Right cardiac atrium (tissue), 5 donors: ENCODE results near the gene SIX5. TPM values are rescaled to one million over a fixed set of nuclear protein-coding genes. Genes with fewer than 3 reads are reported as not detected.

Experiments used
- ATAC-seq, 2 donors: fragments of 200-7000 bp; cut with Tn5 transposase; one replicate each; pipeline versions ENCODE4 v1.8.0 to v1.9.1; 2020; ENCODE audit warnings: moderate library complexity in 2 of 2, mild to moderate bottlenecking in 1 of 2
- DNase-seq, 3 donors: peaks; one replicate each; pipeline ENCODE4 v3.0.0-alpha.2; 2020
- H3K27ac ChIP-seq: one replicate; pipeline ENCODE4 v1.5.1; 2013; ENCODE audit warnings: mild to moderate bottlenecking, low read length, control low read depth, moderate library complexity
- H3K27me3 ChIP-seq: one replicate; pipeline ENCODE4 v1.6.1; 2013; ENCODE audit not compliant: control insufficient read depth, insufficient read depth
- H3K4me1 ChIP-seq: one replicate; pipeline ENCODE4 v1.6.1; 2013; ENCODE audit warnings: low read length; ENCODE audit not compliant: control insufficient read depth, insufficient read depth
- H3K4me3 ChIP-seq: one replicate; pipeline ENCODE4 v1.5.1; 2013; ENCODE audit warnings: low read length, control low read depth
- H3K9me3 ChIP-seq: one replicate; pipeline ENCODE4 v1.6.1; 2013; ENCODE audit warnings: low read length; ENCODE audit not compliant: control insufficient read depth
- WGBS: extraction: QIAGEN DNeasy Blood & Tissue Kit; methylation state at CpG from one replicate; pipeline ENCODE4 v1.1.7; 2013; 5-methylcytosine and 5-hydroxymethylcytosine counted together
- intact Hi-C, 4 donors: fragments of 100-400 bp; cut with DNase I; formaldehyde crosslinking; loops; one replicate each; pipeline versions ENCODE4 v1.11.0 to v1.14.0; 2022 to 2023
- long read RNA-seq, 4 donors: library from polyadenylated mRNA; unstranded; transcript quantifications; one replicate each; pipeline ENCODE4 v2.0.0, GENCODE V29; 2020 to 2021
- polyA plus RNA-seq: library from polyadenylated mRNA; stranded (reverse); fragments of 200-250 nt; gene quantifications from one replicate; pipeline ENCODE4 v1.2.3, GENCODE V29; 2013
- total RNA-seq, 4 donors: library from RNA; stranded (reverse); fragmentation: NEBNext Ultra II Directional; extraction: Animal tissue kit (Norgen Biotek cat#: 25700); gene quantifications; one replicate each; pipeline ENCODE4 v1.2.1, GENCODE V29; 2021
- donor health status: healthy with polysubstance abuse.
- donor health status: DM: no; HTN: yes; CAD: no.
- donor health status: DM: no; HTN: no; CAD: no.
- donor health status: DM: no; HTN: yes; CAD: no; lungs with severe emphysema.
- donor health status: DM: yes; HTN: yes; CAD: no.

SIX5 gene
- total RNA-seq, result 10 to 100 TPM; 15.8 to 33.2 (median 24.1) TPM
- 19.4 TPM for polyA plus RNA-seq
- long read RNA-seq, donor 1, transcript SIX5-205 (3 exons, 2,943 nt), result major isoform, 13 of 32 reads
- long read RNA-seq, donor 1, partial matches to known transcripts, result 5 of 32 reads
- long read RNA-seq, donor 1, other reads (novel, unspliced or antisense), result 12 of 32 reads
- long read RNA-seq, donor 2, transcript SIX5-205 (3 exons, 2,943 nt), result major isoform, 17 of 36 reads
- long read RNA-seq, donor 2, partial matches to known transcripts, result 6 of 36 reads
- long read RNA-seq, donor 2, other reads (novel, unspliced or antisense), result 10 of 36 reads
- long read RNA-seq, donor 3, transcript SIX5-205 (3 exons, 2,943 nt), result major isoform, 14 of 34 reads
- long read RNA-seq, donor 3, partial matches to known transcripts, result 10 of 34 reads
- long read RNA-seq, donor 3, other reads (novel, unspliced or antisense), result 10 of 34 reads
- long read RNA-seq, donor 4, transcript SIX5-205 (3 exons, 2,943 nt), result major isoform, 16 of 29 reads
- long read RNA-seq, donor 4, partial matches to known transcripts, result 4 of 29 reads
- long read RNA-seq, donor 4, other reads (novel, unspliced or antisense), result 8 of 29 reads

DNA sequence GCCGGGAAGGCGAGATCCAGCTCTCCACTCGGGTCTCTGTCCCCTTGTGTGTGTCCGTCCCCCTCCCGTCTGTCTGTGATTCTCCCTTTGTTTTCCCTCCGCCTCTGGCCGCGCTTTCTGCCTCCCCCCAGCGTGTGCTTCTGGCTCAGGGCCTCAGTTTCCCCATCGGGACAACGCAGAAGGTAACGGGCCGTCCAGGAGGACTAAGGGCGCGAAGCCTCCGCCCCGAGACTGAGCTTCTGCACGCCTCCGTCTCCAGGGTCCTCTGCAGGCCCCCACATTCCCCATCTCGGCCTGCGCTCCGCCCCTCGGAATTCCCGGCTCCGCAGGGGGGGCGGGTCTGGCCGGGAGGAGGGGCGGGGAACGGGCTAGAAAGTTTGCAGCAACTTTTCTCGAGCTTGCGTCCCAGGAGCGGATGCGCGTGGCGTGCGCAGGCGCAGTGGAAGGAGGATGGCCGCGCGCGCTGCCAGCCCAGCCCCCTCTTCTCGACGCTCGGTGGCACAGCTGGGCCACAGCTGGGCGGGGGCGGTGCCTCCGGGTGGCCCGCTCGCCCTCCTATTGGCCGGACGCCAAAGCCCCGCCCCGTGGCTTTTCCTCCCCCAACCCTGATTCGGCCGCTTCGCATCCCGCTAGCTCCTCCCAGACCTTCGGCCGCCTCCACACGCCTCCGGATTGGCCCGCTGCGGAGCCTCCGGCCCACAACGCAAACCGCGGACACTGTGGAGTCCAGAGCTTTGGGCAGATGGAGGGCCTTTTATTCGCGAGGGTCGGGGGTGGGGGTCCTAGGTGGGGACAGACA, at the start of gene SIX5:
TSS of gene SIX5 (minus strand) at position 269 of the 799 bp plus-strand sequence. CDS start 408 bp downstream, outside the sequence.
- ATAC-seq (peak; percentile 72 to 73), DNase-seq (peak; percentile 99 to 100 (median 99))
- peak within 1 kb of the TSS; percentile 80 for H3K4me3 ChIP-seq
- intact Hi-C loops, result loop anchor here in 1 of 4 donors (5.0 to 10.0 kb wide), 2 partner anchors 54 to 77 kb away; partner anchors contain the start of genes QPCTL and SNRPD2
- H3K27me3 ChIP-seq, result no peaks in the 10 kb centered on the region
- no peaks in the 10 kb centered on the region for H3K9me3 ChIP-seq
- H3K27ac ChIP-seq, result peak within 1 kb of the TSS; percentile 99
- WGBS, result under 1% methylated on average over 70 of the region's 70 CpGs
- H3K4me1 ChIP-seq, result no peaks in the 10 kb centered on the region

DNA sequence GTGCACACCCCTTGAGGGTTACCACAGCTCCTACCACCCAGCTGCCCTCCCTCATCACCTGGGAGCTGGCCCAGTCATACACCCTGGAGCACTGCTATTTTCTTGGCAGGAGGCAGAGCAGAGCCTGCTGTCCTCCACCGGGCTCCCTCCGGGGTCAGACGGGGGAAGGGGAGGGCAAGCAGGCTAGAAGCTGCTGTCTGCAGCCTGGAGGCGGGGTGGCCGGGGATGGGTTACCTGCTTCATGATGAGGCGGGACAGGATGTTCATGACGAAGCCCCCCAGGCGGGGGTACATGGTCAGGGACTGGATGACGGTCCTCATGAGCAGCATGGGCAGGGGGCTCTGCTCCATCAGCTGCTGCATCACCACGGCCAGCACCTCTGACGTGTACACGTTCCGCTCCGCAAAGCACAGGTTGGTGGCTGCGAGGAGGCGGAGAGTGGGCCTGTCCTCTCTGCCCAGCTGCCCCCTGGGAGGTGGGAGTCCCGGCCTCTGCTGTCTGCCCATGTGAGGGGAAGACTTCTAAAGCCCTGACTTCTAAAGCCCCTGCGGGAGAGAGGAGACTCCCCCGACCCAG, 48.8 kb upstream of the SIX5 start:
- no peaks in the 10 kb centered on the region for H3K27me3 ChIP-seq
- no peak overlapping the region for H3K4me3 ChIP-seq
- ATAC-seq, result peak; percentile 3 to 7
- H3K27ac ChIP-seq, result no peak overlapping the region
- DNase-seq, result peak in 1 of 3 donors; percentile 66
- 78% methylated on average over 19 of the region's 19 CpGs for WGBS
- H3K9me3 ChIP-seq, result no peaks in the 10 kb centered on the region
- intact Hi-C loops, result no loop called here
- H3K4me1 ChIP-seq, result no peaks in the 10 kb centered on the region

- H3K27me3 ChIP-seq, result no peaks in the 10 kb centered on the region
- 20% methylated on average over 24 of the region's 24 CpGs for WGBS
- no peak overlapping the region for H3K27ac ChIP-seq
- no peaks in the 10 kb centered on the region for H3K4me1 ChIP-seq
- intact Hi-C loops, result no loop called here
- no peaks in the 10 kb centered on the region for H3K9me3 ChIP-seq
- ATAC-seq (peak; percentile 84 to 86), DNase-seq (peak; percentile 93 to 97 (median 97))
- H3K4me3 ChIP-seq, result no peak overlapping the region
Observed at GRCh38 chr19:45817010-45817724, 48.1 kb upstream of the SIX5 start.

DNA sequence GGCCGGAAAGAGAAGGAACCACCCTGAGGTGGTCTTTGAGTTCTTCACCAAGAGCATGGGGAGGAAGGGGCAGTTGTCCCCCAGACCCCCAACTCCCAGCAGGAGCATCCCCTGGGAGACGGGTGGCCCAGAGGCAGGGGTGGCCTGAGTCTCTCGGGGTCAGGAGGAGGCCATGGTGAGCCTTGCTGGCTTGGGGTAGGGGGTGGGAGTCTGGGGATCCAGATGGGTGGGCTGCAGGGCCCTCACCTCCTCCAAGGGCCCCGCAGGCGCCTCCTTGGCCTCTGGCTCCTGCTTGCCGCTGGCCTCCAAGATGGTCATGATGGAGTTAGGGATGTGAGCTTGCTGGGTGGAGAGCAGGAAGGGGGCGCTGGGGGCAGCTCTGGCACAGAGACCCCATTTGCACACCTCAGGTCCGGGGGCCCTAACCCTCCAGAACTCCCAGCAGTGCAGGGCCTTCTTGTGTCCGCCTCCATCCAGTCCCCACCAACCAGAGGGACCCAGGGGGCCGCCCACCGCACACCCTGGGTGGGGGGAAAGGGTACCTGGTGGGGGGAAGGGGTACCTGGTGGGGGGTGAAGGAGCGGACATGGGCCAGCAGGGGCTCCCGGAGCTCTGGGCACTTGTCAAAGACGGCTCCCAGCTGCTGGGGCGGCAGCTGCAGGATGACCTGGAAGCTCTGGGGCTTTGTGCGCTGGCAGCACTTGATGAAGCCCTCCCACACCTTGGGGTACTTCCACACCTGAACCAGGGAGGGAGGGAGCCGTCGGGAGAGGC, 47.4 kb upstream of the SIX5 start:
- WGBS, result 66% methylated on average over 18 of the region's 18 CpGs
- Histone ChIP-seq H3K9me3 (no peaks in the 10 kb centered on the region), H3K4me3 (no peak overlapping the region), H3K4me1 (no peaks in the 10 kb centered on the region), H3K27ac (no peak overlapping the region), H3K27me3 (no peaks in the 10 kb centered on the region)
- DNase-seq (peak in 1 of 3 donors; percentile 56), ATAC-seq (peak in 1 of 2 donors; percentile 10)
- intact Hi-C loops, result no loop called here

DNA sequence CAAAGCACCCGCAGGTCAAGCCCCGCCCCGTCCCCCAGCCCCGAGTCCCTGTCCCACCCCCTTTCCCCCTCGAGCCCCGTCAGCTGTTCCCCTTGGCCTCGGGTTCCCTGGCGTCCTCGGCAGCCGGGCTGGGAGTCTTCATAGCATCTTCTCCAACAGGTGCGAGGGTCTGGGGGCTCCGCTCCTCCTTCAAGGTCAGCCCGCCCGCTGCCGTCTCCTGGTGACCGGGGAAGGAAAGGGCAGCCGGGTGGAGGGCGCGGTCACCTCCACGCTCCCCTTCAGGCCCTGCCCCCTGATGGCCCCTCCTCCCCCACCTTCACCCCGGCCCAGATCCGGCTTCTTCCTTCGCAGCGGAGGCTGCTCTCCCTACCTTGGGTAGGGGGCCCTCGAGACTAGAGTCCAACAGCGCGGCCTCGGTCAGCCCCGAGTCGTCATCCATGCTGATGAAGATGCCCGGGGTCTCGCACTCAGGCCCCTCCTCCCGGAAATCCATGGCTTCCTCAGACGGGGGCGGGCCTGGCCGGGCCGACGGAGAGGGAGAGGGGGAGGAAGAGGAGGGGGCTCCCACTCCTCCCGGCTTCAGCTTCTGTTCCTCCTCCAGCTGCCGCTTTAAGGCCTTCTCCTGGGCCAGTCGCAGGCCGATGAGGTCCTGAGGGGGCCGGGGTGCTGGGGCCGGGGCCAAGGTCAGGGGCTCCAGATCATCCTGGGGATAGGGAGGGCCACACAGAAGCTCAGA, 46.6 kb upstream of the SIX5 start:
- H3K9me3 ChIP-seq, result no peaks in the 10 kb centered on the region
- peak overlapping the region; percentile 61 for H3K4me3 ChIP-seq
- 7% methylated on average over 44 of the region's 44 CpGs for WGBS
- ATAC-seq (peak; percentile 12 to 26), DNase-seq (peak; percentile 35 to 79 (median 69))
- H3K27me3 ChIP-seq, result no peaks in the 10 kb centered on the region
- intact Hi-C loops, result no loop called here
- no peak overlapping the region for H3K27ac ChIP-seq
- H3K4me1 ChIP-seq, result no peaks in the 10 kb centered on the region

DNA sequence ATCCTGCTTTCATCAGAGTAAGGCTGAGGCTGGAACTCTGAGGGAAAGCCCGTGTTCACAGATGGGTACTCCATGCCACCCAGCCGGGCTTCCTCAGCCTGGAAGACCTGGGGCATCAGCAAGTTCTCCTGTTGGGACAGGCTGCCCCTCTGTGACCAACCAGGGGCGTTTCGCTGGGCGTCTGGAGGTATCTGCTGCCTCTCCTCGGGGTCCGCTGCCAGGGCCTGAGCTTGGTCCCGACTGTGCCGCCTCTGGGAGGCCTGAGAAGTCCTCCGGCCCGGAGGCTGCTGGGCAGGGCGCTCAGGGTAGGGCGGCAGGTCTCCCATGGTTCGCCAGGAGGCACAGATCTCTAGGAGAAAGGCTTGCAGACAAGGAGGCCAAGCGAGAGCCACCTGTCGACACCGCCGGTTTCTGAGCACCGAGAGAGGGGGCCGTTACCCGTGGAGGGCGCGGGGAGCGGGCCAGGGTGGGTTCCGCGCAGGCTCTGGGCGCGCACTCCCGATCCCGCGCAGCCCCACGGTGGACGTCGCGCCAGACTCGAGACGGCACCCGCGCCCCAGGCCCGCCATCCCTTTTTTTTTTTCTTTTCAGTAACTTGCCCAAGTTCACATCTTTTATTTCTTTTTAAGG, 45.9 kb upstream of the SIX5 start, which contains the start of gene RSPH6A:
TSS of gene RSPH6A (minus strand) at position 458 of the 630 bp plus-strand sequence. CDS start at position 326, 132 bp downstream.
- Histone ChIP-seq H3K27ac (no peak within 1 kb of the TSS), H3K27me3 (no peaks in the 10 kb centered on the region), H3K4me1 (no peaks in the 10 kb centered on the region), H3K9me3 (no peaks in the 10 kb centered on the region), H3K4me3 (peak within 1 kb of the TSS; percentile 61)
- no peak for ATAC-seq
- WGBS, result 16% methylated on average over 40 of the region's 40 CpGs
- no peak for DNase-seq
- intact Hi-C loops, result no loop called here

GRCh38 chr19:45814166-45814780, 45.2 kb upstream of the SIX5 start:
- 86% methylated on average over 12 of the region's 12 CpGs for WGBS
- Histone ChIP-seq H3K27ac (no peak overlapping the region), H3K4me3 (no peak overlapping the region), H3K9me3 (no peaks in the 10 kb centered on the region), H3K4me1 (no peaks in the 10 kb centered on the region), H3K27me3 (no peaks in the 10 kb centered on the region)
- DNase-seq (no peak), ATAC-seq (no peak)
- intact Hi-C loops, result no loop called here

- WGBS, result 92% methylated on average over 6 of the region's 6 CpGs
- ATAC-seq (no peak), DNase-seq (peak in 1 of 3 donors; percentile 20)
- Histone ChIP-seq H3K9me3 (no peaks in the 10 kb centered on the region), H3K27me3 (no peaks in the 10 kb centered on the region), H3K4me1 (no peaks in the 10 kb centered on the region), H3K4me3 (no peak overlapping the region), H3K27ac (no peak overlapping the region)
- intact Hi-C loops, result no loop called here
Observed at GRCh38 chr19:45812297-45812696, 43.2 kb upstream of the SIX5 start.
